ENCODE results near the gene GDF11. TPM values are rescaled to one million over a fixed set of nuclear protein-coding genes. Genes with fewer than 3 reads are reported as not detected.
A peak's percentile ranks its signal among the peaks of the same experiment; 100 is the strongest.

The GDF11 gene
- total and polyA plus RNA-seq, 2 of the 8 experiments (the other 6 are each of a cell fraction or from before 2014, with no cell fraction given), result 12.1 to 15.1 TPM

DNA sequence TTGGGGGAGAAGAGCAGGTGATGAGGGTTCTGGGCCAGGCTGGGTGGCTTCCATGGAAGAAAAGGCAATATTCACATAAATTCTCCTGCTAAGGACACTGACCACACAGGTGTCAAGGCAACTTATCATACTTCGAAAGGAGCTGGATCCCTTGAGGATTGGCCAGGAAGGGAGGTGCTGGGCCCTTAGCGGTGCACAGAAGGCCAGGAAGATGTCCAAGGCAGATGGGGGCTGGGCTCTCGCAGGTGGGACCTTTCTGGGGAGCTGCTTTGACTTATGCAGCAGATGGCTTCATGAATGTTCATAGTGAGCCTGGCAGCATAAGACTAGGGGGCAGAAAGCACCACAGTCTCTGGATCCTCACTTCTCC is 18.0 kb upstream of the GDF11 start:
- Histone ChIP-seq H2BK120ac (replicated peaks; ENCODE audit: low read depth, low read length) (no peak overlapping the region), H3K79me2 (ENCODE audit: control insufficient read depth in 1 of 2, insufficient read depth in 2 of 2, low read length in 2 of 2) (peaks cover 0 to 17% of the 10 kb centered on the region in 2 experiments; a peak in 2 of 4 replicates), H2BK15ac (ENCODE audit: low read length) (no peak overlapping the region), H3K36me3 (ENCODE audit: control insufficient read depth in 2 of 4, insufficient read depth in 4 of 4, low read length in 3 of 4) (peaks cover 6 to 29% (median 16%) of the 10 kb centered on the region in 4 experiments; a peak in 5 of 8 replicates), H4K8ac (ENCODE audit: extremely low read depth, insufficient read depth, low read length) (no peak overlapping the region), H3K14ac (ENCODE audit: insufficient read length) (no peak overlapping the region), H4K5ac (ENCODE audit: insufficient read length, low read depth, low read length) (no peak overlapping the region), H3K4me2 (ENCODE audit: insufficient read depth in 1 of 2, low read depth in 2 of 2, low read length in 2 of 2) (no peak overlapping the region), H3K9me3 (ENCODE audit: insufficient read depth in 2 of 2, low read depth in 1 of 2, low read length in 1 of 2) (no peaks in the 10 kb centered on the region), H2AFZ (ENCODE audit: low read length) (no peak overlapping the region), H3K4me1 (replicated peaks in 1 of 4; ENCODE audit: control insufficient read depth in 3 of 4, insufficient read depth in 4 of 4, low read length in 3 of 4) (peaks cover 0 to 11% (median 9%) of the 10 kb centered on the region in 4 experiments; a peak in 6 of 7 replicates), H3K23ac (ENCODE audit: insufficient read length) (no peak overlapping the region), H2BK20ac (ENCODE audit: low read length) (no peak overlapping the region), H3K56ac (replicated peaks; ENCODE audit: insufficient read length, low read depth, low read length) (no peak overlapping the region), H2BK5ac (ENCODE audit: low read depth, low read length) (0 out of 2 replicates have a peak overlapping the region, but pooled peaks have one; percentile 31), H3K79me1 (ENCODE audit: low read depth, low read length) (peaks cover 5% of the 10 kb centered on the region; the same call in 1 of the 2 replicates), H3K27ac (ENCODE audit: low read depth, low read length) (no peak overlapping the region), H4K91ac (replicated peaks; ENCODE audit: insufficient read length, low read length) (no peak overlapping the region), H3K9ac (replicated peaks in 1 of 4; ENCODE audit: extremely low read depth in 1 of 4, low read depth in 3 of 4, low read length in 3 of 4) (no peak overlapping the region), H4K20me1 (replicated peaks in 1 of 2; ENCODE audit: control insufficient read depth in 1 of 2, insufficient read depth in 2 of 2, low read length in 2 of 2) (peaks cover 4 to 6% of the 10 kb centered on the region in 2 experiments), H3K4ac (replicated peaks; ENCODE audit: insufficient read length, low read depth, low read length) (no peak overlapping the region), H3K27me3 (replicated peaks in 1 of 4; ENCODE audit: control insufficient read depth in 3 of 4, extremely low read depth in 1 of 4, insufficient read depth in 3 of 4, low read length in 3 of 4) (no peaks in the 10 kb centered on the region), H2BK12ac (ENCODE audit: low read depth, low read length) (no peak overlapping the region), H2AK5ac (ENCODE audit: low read depth, low read length) (no peak overlapping the region), H3K23me2 (ENCODE audit: low read depth, low read length) (peaks cover 13% of the 10 kb centered on the region), H3K4me3 (ENCODE audit: extremely low read depth in 1 of 4, insufficient read depth in 2 of 4, low read depth in 3 of 4, low read length in 4 of 4) (no peak overlapping the region), H3K18ac (ENCODE audit: extremely low read depth, low read length) (no peak overlapping the region)
- FAIRE-seq (no peak), DNase-seq (ENCODE audit: low read depth in 1 of 2, low spot score in 2 of 2) (no peak)
- TF ChIP-seq USF2 (IDR thresholded peaks at IDR 0.05; ENCODE audit: low read length) (no peak), BACH1 (IDR thresholded peaks at IDR 0.05; ENCODE audit: low read length) (no peak), NRF1 (IDR thresholded peaks at IDR 0.05; ENCODE audit: low read depth, low read length) (no peak), POLR2A (IDR thresholded peaks at IDR 0.05; ENCODE audit: control extremely low read depth in 1 of 2, low read depth in 2 of 2, low read length in 2 of 2) (peak in 1 of 2 experiments; percentile 68; a peak in 2 of 3 replicates), KDM5A (IDR thresholded peaks at IDR 0.05; ENCODE audit: low read length) (no peak), POLR2AphosphoS5 (IDR thresholded peaks at IDR 0.05; ENCODE audit: low read depth, low read length) (peak; percentile 47)
- TF ChIP-seq, protein P1, sequence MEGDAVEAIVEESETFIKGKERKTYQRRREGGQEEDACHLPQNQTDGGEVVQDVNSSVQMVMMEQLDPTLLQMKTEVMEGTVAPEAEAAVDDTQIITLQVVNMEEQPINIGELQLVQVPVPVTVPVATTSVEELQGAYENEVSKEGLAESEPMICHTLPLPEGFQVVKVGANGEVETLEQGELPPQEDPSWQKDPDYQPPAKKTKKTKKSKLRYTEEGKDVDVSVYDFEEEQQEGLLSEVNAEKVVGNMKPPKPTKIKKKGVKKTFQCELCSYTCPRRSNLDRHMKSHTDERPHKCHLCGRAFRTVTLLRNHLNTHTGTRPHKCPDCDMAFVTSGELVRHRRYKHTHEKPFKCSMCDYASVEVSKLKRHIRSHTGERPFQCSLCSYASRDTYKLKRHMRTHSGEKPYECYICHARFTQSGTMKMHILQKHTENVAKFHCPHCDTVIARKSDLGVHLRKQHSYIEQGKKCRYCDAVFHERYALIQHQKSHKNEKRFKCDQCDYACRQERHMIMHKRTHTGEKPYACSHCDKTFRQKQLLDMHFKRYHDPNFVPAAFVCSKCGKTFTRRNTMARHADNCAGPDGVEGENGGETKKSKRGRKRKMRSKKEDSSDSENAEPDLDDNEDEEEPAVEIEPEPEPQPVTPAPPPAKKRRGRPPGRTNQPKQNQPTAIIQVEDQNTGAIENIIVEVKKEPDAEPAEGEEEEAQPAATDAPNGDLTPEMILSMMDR (IDR thresholded peaks at IDR 0.05; ENCODE audit: control extremely low read depth in 1 of 3, insufficient read depth in 1 of 3, low read depth in 1 of 3, low read length in 3 of 3), result no peak
- 91% methylated on average over 3 of the region's 3 CpGs; no CpG with 5 or more reads in 1 of the 2 experiments for WGBS, 2 experiments (ENCODE audit: extremely low coverage in 1 of 2, insufficient coverage in 1 of 2, insufficient read length in 1 of 2, insufficient replicate concordance in 2 of 2, low coverage in 1 of 2, low lambda C conversion rate in 2 of 2, missing lambda C conversion rate in 1 of 2)
- ChIA-PET POLR2A (ENCODE audit: partially characterized antibody) (interaction anchor here (0.6 to 4.4 kb wide), 13 partner anchors 8 to 106 kb away, joined by 3 to 29 read pairs (median 4); partner anchors contain the start of genes BLOC1S1, GDF11, ITGA7 and ORMDL2), CTCF (ENCODE audit: partially characterized antibody) (interaction anchor here (0.6 to 11.1 kb wide), 22 partner anchors 9 to 304 kb away, joined by 3 to 229 read pairs (median 4); partner anchors contain the start of genes BLOC1S1, ITGA7, ORMDL2 and SARNP)

All from H1 (cell line).